Keratinocyte (primary cell): ENCODE data around the gene CACNA1C. TPM values are rescaled to one million over a fixed set of nuclear protein-coding genes. Genes with fewer than 3 reads are reported as not detected.

Source experiments
- DNase-seq: peaks from one replicate; pipeline ENCODE4 v3.0.0-alpha.2; 2011; ENCODE audit warnings: low read depth, missing footprints, low spot score
- FAIRE-seq: peaks from 2 replicates; lab custom pipeline; 2011; peaks lifted over from hg19 to GRCh38; lab: Jason Lieb, UNC
- H2AFZ ChIP-seq: 2 replicates; pipeline ENCODE4 v1.6.0; 2012; ENCODE audit warnings: low read length, control low read depth, inconsistent platforms; ENCODE audit not compliant: control insufficient read depth
- H3K27ac ChIP-seq: 2 replicates; pipeline ENCODE4 v1.5.1; 2011; ENCODE audit warnings: low read length; ENCODE audit not compliant: control insufficient read depth, insufficient read depth
- H3K27me3 ChIP-seq: 3 replicates; pipeline ENCODE4 v1.6.0; 2011; ENCODE audit warnings: low read length; ENCODE audit not compliant: control insufficient read depth, insufficient read depth; ENCODE audit errors: extremely low read depth
- H3K36me3 ChIP-seq, 2 experiments: 2 replicates in 1 of 2; 3 replicates in 1 of 2; pipeline ENCODE4 v1.5.1; 2011; ENCODE audit warnings: low read length in 2 of 2, mild to moderate bottlenecking in 1 of 2; ENCODE audit not compliant: control insufficient read depth in 2 of 2, insufficient read depth in 2 of 2; ENCODE audit errors: extremely low read depth in 1 of 2
- H3K4me1 ChIP-seq: 3 replicates; pipeline ENCODE4 v1.5.1; 2011; ENCODE audit warnings: low read length; ENCODE audit not compliant: control insufficient read depth, insufficient read depth; ENCODE audit errors: extremely low read depth
- H3K4me2 ChIP-seq: 3 replicates; pipeline ENCODE4 v1.6.0; 2011; ENCODE audit warnings: low read depth, low read length; ENCODE audit not compliant: control insufficient read depth, insufficient read depth; ENCODE audit errors: extremely low read depth
- H3K4me3 ChIP-seq, 3 experiments: fragments of 200-600 bp in 1 of 3; sonication (generic) in 1 of 3; 2 replicates in 2 of 3; 3 replicates in 1 of 3; pipeline ENCODE4 v1.5.1; 2011 to 2016; ENCODE audit warnings: low read length in 3 of 3, mild to moderate bottlenecking in 3 of 3, control low read depth in 2 of 3, inconsistent platforms in 1 of 3, low read depth in 1 of 3, mixed read lengths in 1 of 3, mixed run types in 1 of 3, moderate library complexity in 1 of 3; ENCODE audit not compliant: control insufficient read depth in 2 of 3, insufficient read depth in 2 of 3; ENCODE audit errors: extremely low read depth in 1 of 3
- H3K79me2 ChIP-seq: 2 replicates; pipeline ENCODE4 v1.6.0; 2012; ENCODE audit warnings: low read length; ENCODE audit not compliant: control insufficient read depth, insufficient read depth
- H3K9ac ChIP-seq: 3 replicates; pipeline ENCODE4 v1.6.0; 2011; ENCODE audit warnings: low read length; ENCODE audit not compliant: control insufficient read depth, insufficient read depth; ENCODE audit errors: extremely low read depth
- H3K9me1 ChIP-seq: 3 replicates; pipeline ENCODE4 v1.6.0; 2011; ENCODE audit warnings: low read length; ENCODE audit not compliant: control insufficient read depth, insufficient read depth; ENCODE audit errors: extremely low read depth
- H3K9me3 ChIP-seq: 2 replicates; pipeline ENCODE4 v1.5.1; 2012; ENCODE audit warnings: low read depth, low read length; ENCODE audit not compliant: control insufficient read depth
- H4K20me1 ChIP-seq: 3 replicates; pipeline ENCODE4 v1.6.0; 2011; ENCODE audit warnings: low read length; ENCODE audit not compliant: control insufficient read depth, insufficient read depth; ENCODE audit errors: extremely low read depth
- EZH2 ChIP-seq: IDR thresholded peaks from one replicate; pipeline ENCODE4 v1.6.1; 2012; ENCODE audit warnings: inconsistent platforms, mild to moderate bottlenecking, low read length, moderate library complexity
- dilution Hi-C: fragments of 300-500 bp; cut with MboI; formaldehyde crosslinking; loops from one replicate; pipeline ENCODE4 v1.7.0; 2020; ENCODE audit warnings: low sequenced_read_pairs; ENCODE audit not compliant: extremely low pct_ligation_motif_present
- polyA plus RNA-seq, 5 experiments: library from polyadenylated mRNA; depleted of rRNA in 3 of 5; stranded (reverse) in 3 of 5; stranded (forward) in 1 of 5; unstranded in 1 of 5; fragments of >200 nt; gene quantifications; 1 replicate in 1 of 5; 2 replicates in 3 of 5; 3 replicates in 1 of 5; pipeline versions ENCODE4 v1.2.1 to v1.2.3, GENCODE V29; 2011 to 2012; ENCODE audit warnings: missing spikeins in 2 of 5, low read depth in 1 of 5, low replicate concordance in 1 of 5
- TF ChIP-seq, protein P1 (sequence below), 3 experiments: IDR thresholded peaks in 1 of 3; conservative IDR thresholded peaks in 1 of 3; optimal IDR thresholded peaks in 1 of 3; 2 replicates in 2 of 3; 3 replicates in 1 of 3; pipeline versions ENCODE3 to v1.5.1; 2011; ENCODE audit warnings: low read length in 3 of 3, mild to moderate bottlenecking in 3 of 3, moderate library complexity in 2 of 3, control low read depth in 1 of 3, inconsistent platforms in 1 of 3; ENCODE audit not compliant: insufficient read depth in 2 of 3; ENCODE audit errors: extremely low read depth in 1 of 3

CACNA1C gene
- polyA plus RNA-seq, 1 donor (not counting 4 experiments of a cell fraction or from before 2014, with no cell fraction given), result not detected

DNA sequence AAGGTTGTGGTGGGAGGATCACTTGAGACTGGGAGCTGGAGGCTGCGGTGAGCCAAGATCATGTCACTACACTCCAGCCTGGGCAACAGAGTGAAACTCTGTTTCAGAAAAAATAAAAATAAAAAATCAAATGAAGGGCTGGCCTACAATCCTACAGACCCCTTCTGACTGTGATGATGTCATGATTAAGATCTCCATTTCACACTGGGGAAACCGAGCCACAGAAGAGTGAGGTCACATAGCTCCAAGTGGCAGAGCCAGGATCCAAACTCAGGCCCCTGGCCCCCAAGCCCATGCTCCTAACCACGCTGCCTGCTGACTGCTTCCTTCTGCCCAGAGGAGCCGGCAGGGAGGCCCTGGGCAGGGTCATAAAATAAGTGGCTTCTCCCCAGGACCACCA, 483.9 kb downstream of the CACNA1C start:
- no peak for FAIRE-seq
- H3K27ac ChIP-seq, result no peak overlapping the region

DNA sequence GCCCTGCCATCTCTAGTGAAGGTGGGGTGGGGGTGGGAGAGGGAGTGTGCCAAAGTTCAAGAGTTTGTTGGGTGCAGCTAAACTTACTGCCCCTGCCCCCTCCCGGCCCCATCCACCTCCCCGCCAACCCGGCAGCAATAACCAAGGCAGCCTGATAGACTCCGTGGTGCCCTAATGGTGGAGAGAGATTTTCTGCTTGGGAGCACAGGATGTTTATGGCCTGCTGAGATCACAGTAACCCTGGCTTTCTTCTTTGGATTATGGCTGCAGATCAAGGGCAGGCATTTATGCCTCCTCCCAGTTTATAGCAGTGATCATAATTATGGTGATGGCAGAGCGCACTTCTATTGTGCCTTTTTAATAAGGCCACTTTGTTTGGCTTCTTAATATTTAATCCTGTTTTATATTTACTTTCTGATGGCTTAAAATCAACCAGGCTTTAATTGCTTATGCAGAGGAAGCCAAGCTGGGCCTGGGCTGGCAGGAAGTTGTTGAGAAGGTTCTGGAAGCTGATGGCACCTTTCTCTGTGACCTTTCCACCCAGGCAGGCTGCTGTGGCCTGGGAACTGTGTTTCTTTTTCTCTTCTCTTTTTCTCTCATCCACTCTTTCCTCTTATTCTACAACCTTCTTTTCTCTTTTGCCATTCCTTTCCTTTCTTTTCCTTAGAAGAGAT, 485.2 kb downstream of the CACNA1C start:
- DNase-seq, result no peak

More for the DNA sequence above, 483.9 kb downstream of the CACNA1C start:
- Histone ChIP-seq H3K27me3 (no peaks in the 10 kb centered on the region), H3K79me2 (no peaks in the 10 kb centered on the region), H3K4me3 (no peak overlapping the region), H3K9me1 (no peaks in the 10 kb centered on the region), H3K4me2 (no peak overlapping the region), H3K4me1 (no peaks in the 10 kb centered on the region), H3K9me3 (no peaks in the 10 kb centered on the region), H3K9ac (no peak overlapping the region), H3K36me3 (no peaks in the 10 kb centered on the region), H2AFZ (no peak overlapping the region), H4K20me1 (no peaks in the 10 kb centered on the region)
- dilution Hi-C loops, result no loop called here
- TF ChIP-seq, protein P1, sequence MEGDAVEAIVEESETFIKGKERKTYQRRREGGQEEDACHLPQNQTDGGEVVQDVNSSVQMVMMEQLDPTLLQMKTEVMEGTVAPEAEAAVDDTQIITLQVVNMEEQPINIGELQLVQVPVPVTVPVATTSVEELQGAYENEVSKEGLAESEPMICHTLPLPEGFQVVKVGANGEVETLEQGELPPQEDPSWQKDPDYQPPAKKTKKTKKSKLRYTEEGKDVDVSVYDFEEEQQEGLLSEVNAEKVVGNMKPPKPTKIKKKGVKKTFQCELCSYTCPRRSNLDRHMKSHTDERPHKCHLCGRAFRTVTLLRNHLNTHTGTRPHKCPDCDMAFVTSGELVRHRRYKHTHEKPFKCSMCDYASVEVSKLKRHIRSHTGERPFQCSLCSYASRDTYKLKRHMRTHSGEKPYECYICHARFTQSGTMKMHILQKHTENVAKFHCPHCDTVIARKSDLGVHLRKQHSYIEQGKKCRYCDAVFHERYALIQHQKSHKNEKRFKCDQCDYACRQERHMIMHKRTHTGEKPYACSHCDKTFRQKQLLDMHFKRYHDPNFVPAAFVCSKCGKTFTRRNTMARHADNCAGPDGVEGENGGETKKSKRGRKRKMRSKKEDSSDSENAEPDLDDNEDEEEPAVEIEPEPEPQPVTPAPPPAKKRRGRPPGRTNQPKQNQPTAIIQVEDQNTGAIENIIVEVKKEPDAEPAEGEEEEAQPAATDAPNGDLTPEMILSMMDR (optimal IDR thresholded peaks at IDR 0.05 in 1 of 3, IDR thresholded peaks at IDR 0.05 in 1 of 3, conservative IDR thresholded peaks at IDR 0.05 in 1 of 3; ENCODE audit: extremely low read depth in 1 of 3, insufficient read depth in 2 of 3, low read length in 3 of 3), result no peak
- no peak for TF ChIP-seq EZH2
- DNase-seq, result no peak

More for the DNA sequence above, 485.2 kb downstream of the CACNA1C start:
- H3K9me1 ChIP-seq, result no peaks in the 10 kb centered on the region
- dilution Hi-C loops, result no loop called here
- H3K4me3 ChIP-seq, result no peak overlapping the region
- no peaks in the 10 kb centered on the region for H3K4me1 ChIP-seq
- H3K36me3 ChIP-seq, result no peaks in the 10 kb centered on the region
- H3K27me3 ChIP-seq, result no peaks in the 10 kb centered on the region
- FAIRE-seq, result no peak
- H3K27ac ChIP-seq, result no peak overlapping the region
- no peaks in the 10 kb centered on the region for H4K20me1 ChIP-seq
- TF ChIP-seq, protein P1 (optimal IDR thresholded peaks at IDR 0.05 in 1 of 3, IDR thresholded peaks at IDR 0.05 in 1 of 3, conservative IDR thresholded peaks at IDR 0.05 in 1 of 3; ENCODE audit: extremely low read depth in 1 of 3, insufficient read depth in 2 of 3, low read length in 3 of 3), result no peak
- TF ChIP-seq EZH2, result no peak
- no peak overlapping the region for H3K9ac ChIP-seq
- no peak overlapping the region for H2AFZ ChIP-seq
- H3K4me2 ChIP-seq, result no peak overlapping the region
- no peaks in the 10 kb centered on the region for H3K9me3 ChIP-seq
- no peaks in the 10 kb centered on the region for H3K79me2 ChIP-seq
